Cortex of kidney (tissue), 1 donor: ENCODE measurements around the gene TMEM179.

Experiments
- DNase-seq: peaks from one replicate; lab custom pipeline; 2025; lab: John Stamatoyannopoulos, UW

The TMEM179 gene

GRCh38 chr14:104544362-104544961 is 60.1 kb downstream of the TMEM179 start:
- DNase-seq, result no peak

GRCh38 chr14:104542871-104543830 is 61.4 kb downstream of the TMEM179 start:
- DNase-seq, result no peak

DNA sequence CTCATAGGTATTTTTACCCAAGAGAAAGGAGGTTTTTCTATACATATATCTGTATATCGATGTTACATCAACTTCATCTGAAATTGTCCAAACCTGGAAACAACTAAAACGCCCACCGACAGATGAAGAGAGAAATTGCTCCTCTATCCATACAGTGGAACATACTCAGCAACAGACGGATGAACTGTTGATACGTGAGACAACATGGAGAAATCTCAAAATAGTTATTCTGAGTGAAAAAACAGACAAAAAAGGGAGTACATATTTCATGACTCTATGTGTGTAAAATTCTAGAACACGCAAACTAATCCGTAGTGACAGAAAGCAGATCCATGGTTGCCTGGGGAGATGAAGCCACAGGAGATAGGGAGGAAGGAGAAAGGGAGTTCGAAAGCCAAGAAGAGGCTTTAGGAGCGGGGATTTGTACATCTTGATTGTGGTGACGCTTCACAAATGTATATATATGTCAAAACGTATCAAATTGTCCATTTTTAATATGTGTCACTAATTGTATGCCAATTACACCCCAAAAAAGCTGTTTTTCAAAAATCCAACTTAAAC is 62.6 kb downstream of the TMEM179 start:
- no peak for DNase-seq
